ENCODE measurements around the gene PTPN4.
"Not testable (repeated sequence)": the region's sequence is repeated elsewhere in the genome, so short reads cannot be mapped to it uniquely, and the experiment has no call there.

Gene PTPN4

DNA sequence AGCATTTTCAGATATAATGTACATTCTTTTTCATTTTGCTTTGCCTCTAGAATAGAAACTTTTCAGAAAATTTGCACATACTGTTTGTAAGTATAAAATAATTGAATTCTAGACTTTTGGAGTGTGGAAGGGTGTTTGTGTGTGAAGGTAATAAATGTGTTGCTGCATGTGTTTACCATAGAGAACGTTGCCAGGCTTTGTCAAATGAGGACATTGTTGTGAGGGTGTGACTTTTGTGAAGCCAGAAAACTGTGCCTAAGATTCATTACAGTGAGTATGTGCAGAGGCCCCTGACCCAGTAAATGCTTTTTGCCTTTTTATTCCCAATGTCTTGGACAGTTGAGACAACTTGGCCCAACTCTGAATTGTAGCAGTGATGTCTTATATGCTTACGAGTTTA is 222.8 kb downstream of the PTPN4 start:
- TF ChIP-seq ZC3H10 (CRISPR knock-in tag; IDR thresholded peaks at IDR 0.05) (no peak), TOX (CRISPR knock-in tag; IDR thresholded peaks at IDR 0.05; ENCODE audit: borderline replicate concordance) (no peak), ZNF565 (CRISPR knock-in tag; conservative IDR thresholded peaks at IDR 0.05; ENCODE audit: low read depth) (no peak), TSHZ2 (CRISPR knock-in tag; IDR thresholded peaks at IDR 0.05) (no peak), ARNTL (CRISPR knock-in tag; IDR thresholded peaks at IDR 0.05; ENCODE audit: borderline replicate concordance, low read depth) (no peak), RARB (CRISPR knock-in tag; IDR thresholded peaks at IDR 0.05) (no peak), ZNF70 (CRISPR knock-in tag; IDR thresholded peaks at IDR 0.05) (no peak), ZFP30 (CRISPR knock-in tag; IDR thresholded peaks at IDR 0.05) (no peak), OSR1 (CRISPR knock-in tag; IDR thresholded peaks at IDR 0.05) (no peak), ESRRG (CRISPR knock-in tag; IDR thresholded peaks at IDR 0.05) (no peak)

DNA sequence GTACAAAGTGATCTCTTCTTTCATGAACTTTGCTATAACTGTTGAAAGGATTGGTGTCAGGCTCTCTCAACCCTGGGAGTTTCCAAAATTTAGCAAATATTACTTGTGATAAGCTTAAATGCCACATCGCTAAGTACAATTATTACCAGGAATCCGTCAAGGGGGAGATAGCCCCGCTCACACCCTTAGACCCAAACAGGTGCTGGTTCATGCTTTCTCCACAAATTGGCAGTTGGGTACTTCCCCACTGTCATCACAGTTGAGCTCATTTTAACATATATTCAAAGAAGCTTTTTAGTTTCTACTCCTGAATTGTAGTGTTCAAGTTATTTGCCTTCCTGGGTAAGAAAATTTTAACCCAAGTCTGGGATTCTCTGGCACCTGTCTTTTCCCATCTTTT is 223.4 kb downstream of the PTPN4 start:
- no peak for ATAC-seq
- TF ChIP-seq ZNF70 (CRISPR knock-in tag; IDR thresholded peaks at IDR 0.05) (no peak), TCF4 (CRISPR knock-in tag; IDR thresholded peaks at IDR 0.05; ENCODE audit: borderline replicate concordance) (no peak), BACH2 (CRISPR knock-in tag; IDR thresholded peaks at IDR 0.05; ENCODE audit: borderline replicate concordance) (no peak), ZFP30 (CRISPR knock-in tag; IDR thresholded peaks at IDR 0.05) (no peak), PPARA (CRISPR knock-in tag; IDR thresholded peaks at IDR 0.05; ENCODE audit: borderline replicate concordance) (no peak), ZNF8 (CRISPR knock-in tag; IDR thresholded peaks at IDR 0.05) (no peak), CSDC2 (CRISPR knock-in tag; IDR thresholded peaks at IDR 0.05) (no peak), GLIS3 (CRISPR knock-in tag; IDR thresholded peaks at IDR 0.05) (no peak), ARNTL (CRISPR knock-in tag; IDR thresholded peaks at IDR 0.05; ENCODE audit: borderline replicate concordance, low read depth) (no peak), OSR1 (CRISPR knock-in tag; IDR thresholded peaks at IDR 0.05) (no peak), TOX (CRISPR knock-in tag; IDR thresholded peaks at IDR 0.05; ENCODE audit: borderline replicate concordance) (no peak), ZFP3 (CRISPR knock-in tag; IDR thresholded peaks at IDR 0.05) (no peak)
- TF ChIP-seq, protein P1, sequence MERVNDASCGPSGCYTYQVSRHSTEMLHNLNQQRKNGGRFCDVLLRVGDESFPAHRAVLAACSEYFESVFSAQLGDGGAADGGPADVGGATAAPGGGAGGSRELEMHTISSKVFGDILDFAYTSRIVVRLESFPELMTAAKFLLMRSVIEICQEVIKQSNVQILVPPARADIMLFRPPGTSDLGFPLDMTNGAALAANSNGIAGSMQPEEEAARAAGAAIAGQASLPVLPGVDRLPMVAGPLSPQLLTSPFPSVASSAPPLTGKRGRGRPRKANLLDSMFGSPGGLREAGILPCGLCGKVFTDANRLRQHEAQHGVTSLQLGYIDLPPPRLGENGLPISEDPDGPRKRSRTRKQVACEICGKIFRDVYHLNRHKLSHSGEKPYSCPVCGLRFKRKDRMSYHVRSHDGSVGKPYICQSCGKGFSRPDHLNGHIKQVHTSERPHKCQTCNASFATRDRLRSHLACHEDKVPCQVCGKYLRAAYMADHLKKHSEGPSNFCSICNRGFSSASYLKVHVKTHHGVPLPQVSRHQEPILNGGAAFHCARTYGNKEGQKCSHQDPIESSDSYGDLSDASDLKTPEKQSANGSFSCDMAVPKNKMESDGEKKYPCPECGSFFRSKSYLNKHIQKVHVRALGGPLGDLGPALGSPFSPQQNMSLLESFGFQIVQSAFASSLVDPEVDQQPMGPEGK (CRISPR knock-in tag; IDR thresholded peaks at IDR 0.05; ENCODE audit: borderline replicate concordance), result no peak
- TF ChIP-seq, protein P2, sequence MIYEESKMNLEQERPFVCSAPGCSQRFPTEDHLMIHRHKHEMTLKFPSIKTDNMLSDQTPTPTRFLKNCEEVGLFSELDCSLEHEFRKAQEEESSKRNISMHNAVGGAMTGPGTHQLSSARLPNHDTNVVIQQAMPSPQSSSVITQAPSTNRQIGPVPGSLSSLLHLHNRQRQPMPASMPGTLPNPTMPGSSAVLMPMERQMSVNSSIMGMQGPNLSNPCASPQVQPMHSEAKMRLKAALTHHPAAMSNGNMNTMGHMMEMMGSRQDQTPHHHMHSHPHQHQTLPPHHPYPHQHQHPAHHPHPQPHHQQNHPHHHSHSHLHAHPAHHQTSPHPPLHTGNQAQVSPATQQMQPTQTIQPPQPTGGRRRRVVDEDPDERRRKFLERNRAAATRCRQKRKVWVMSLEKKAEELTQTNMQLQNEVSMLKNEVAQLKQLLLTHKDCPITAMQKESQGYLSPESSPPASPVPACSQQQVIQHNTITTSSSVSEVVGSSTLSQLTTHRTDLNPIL (CRISPR knock-in tag; IDR thresholded peaks at IDR 0.05; ENCODE audit: low read depth), result no peak

More for the DNA sequence above, 222.8 kb downstream of the PTPN4 start:
- ATAC-seq, result no peak

GRCh38 chr2:119996148-119996547 is 236.4 kb downstream of the PTPN4 start:
- TF ChIP-seq ZC3H10 (CRISPR knock-in tag; IDR thresholded peaks at IDR 0.05), result no peak
- no peak for ATAC-seq

GRCh38 chr2:119996896-119997891 is 237.5 kb downstream of the PTPN4 start:
- ATAC-seq, result not testable (repeated sequence)

GRCh38 chr2:120001471-120001870 is 241.7 kb downstream of the PTPN4 start:
- ATAC-seq, result no peak
- TF ChIP-seq ZNF565 (CRISPR knock-in tag; conservative IDR thresholded peaks at IDR 0.05; ENCODE audit: low read depth), result no peak
- TF ChIP-seq ARNTL (CRISPR knock-in tag; IDR thresholded peaks at IDR 0.05; ENCODE audit: borderline replicate concordance, low read depth), result no peak
